ENCODE results near the gene PTP4A1. TPM values are rescaled to one million over a fixed set of nuclear protein-coding genes. Genes with fewer than 3 reads are reported as not detected.

PTP4A1 gene
- total and polyA plus RNA-seq, 5 donors = 12.1 to 34.6 (median 24.9) TPM

DNA sequence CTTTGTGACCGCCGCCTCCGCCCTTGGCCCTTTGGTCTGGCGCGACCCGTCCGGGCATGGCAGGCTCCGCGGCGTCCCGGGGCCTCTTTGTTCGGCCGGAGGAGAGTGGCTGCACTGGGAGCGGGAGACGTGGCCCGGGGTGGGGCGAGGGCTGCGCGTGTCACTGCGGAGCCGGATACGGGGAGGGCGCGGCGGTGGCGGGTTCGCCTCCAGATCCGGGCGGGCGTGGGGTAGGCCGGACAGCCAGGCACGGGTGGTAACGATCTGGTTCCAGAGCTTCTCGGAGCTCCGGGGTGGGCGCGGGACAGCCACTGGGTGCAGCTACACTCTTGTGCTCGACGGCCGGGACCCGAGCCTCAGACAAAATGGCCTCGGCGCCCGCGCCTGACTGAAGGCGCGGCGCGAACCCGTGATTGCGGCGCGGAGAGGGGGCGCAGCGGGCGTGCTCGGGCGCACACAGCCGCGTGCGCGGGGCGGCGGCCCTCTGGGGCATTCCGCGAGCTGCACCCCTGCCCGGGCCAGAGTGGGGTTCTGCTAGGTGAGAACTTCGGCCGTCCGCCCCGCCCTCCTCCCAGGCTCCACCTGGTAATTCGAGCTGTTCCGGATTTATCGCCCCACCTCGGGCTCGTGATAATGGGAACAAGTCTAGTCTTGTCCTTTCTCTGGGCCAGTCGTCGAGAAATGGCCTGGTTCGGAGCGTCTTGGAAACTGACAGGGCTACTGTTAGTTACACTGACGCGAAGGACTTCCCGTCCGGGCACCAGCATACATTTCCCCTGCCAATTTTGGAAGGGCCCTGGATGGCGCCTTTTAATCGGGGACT lies 1.0 kb downstream of the PTP4A1 start:
- Histone ChIP-seq H3K27me3 (ENCODE audit: control insufficient read depth, insufficient read depth) (no peaks in the 10 kb centered on the region), H3K9me3 (ENCODE audit: control insufficient read depth, low read length) (no peaks in the 10 kb centered on the region), H3K27ac (ENCODE audit: low read length) (peak overlapping the region; percentile 99), H3K4me1 (ENCODE audit: control insufficient read depth, insufficient read depth, low read length) (no peaks in the 10 kb centered on the region), H3K4me3 (ENCODE audit: low read length) (peak overlapping the region; percentile 89)
- intact Hi-C loops (cut with DNase I) = loop anchor here in 1 of 4 donors (10.0 kb wide), 1 partner anchor 62 kb away; the partner anchor contains the start of gene PHF3
- WGBS = under 1% methylated on average over 86 of the region's 86 CpGs
- peak; percentile 79 to 89 (median 89) for DNase-seq
- peak; percentile 69 to 81 for ATAC-seq

DNA sequence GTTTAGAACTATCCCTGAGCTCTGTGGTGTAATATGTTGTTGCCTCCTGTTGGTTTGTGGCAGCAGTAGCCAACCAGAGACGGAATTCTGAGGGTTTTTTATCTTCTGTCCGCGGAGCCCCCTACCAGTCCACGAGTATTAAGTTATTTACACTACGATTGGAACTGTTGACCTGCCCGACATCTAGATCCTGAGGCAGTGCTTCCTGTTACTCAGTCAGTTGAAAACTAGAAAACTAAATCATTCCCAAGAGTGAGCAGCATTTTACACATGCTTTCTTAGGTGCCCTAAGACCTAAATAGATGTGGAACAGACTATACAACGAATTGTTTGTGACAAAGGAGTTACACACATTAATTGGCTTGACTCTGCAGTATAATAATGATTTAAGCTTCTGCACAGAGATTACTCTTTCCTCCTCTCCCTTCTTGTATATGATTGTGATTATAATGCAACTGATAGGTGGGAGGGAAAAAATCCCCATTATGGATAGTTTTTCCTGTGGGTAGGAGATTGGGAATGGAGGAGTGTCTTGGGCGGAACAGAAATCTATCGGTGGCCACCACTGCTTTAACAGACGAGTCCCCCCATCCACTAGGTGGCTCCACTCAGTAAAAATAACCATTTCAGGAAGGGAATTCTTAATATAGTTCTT lies 1.7 kb downstream of the PTP4A1 start:
- Histone ChIP-seq H3K4me3 (ENCODE audit: low read length) (peak overlapping the region; percentile 89), H3K4me1 (ENCODE audit: control insufficient read depth, insufficient read depth, low read length) (no peaks in the 10 kb centered on the region), H3K27ac (ENCODE audit: low read length) (peak overlapping the region; percentile 99), H3K27me3 (ENCODE audit: control insufficient read depth, insufficient read depth) (no peaks in the 10 kb centered on the region), H3K9me3 (ENCODE audit: control insufficient read depth, low read length) (no peaks in the 10 kb centered on the region)
- ATAC-seq (no peak), DNase-seq (peak in 1 of 3 donors; percentile 44)
- WGBS = 12% methylated on average over 10 of the region's 10 CpGs
- intact Hi-C loops (cut with DNase I) = loop anchor here in 1 of 4 donors (10.0 kb wide), 1 partner anchor 61 kb away; the partner anchor contains the start of gene PHF3

DNA sequence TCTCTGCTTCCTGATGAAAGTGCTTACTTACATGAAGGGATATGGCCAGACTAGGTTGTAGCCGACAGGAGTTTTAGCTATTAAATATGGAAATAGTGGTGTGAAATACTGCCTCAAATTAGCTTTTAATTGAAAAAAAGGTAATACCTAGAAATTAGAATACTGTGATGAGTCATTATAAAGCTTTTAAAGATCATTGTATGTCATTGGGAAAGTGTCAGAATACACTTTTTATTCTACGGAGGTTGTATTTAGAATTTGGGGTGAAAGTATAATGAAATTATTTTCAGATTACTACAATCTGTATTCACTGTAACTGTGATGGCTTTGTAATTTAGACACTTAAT lies 2.2 kb downstream of the PTP4A1 start:
- ATAC-seq (no peak), DNase-seq (no peak)
- WGBS = 76% methylated on average over 2 of the region's 2 CpGs
- no peaks in the 10 kb centered on the region for H3K4me1 ChIP-seq (ENCODE audit: control insufficient read depth, insufficient read depth, low read length)
- intact Hi-C loops (cut with DNase I) = loop anchor here in 1 of 4 donors (10.0 kb wide), 1 partner anchor 60 kb away; the partner anchor contains the start of gene PHF3
- no peak overlapping the region for H3K27ac ChIP-seq (ENCODE audit: low read length)
- H3K9me3 ChIP-seq (ENCODE audit: control insufficient read depth, low read length) = no peaks in the 10 kb centered on the region
- no peaks in the 10 kb centered on the region for H3K27me3 ChIP-seq (ENCODE audit: control insufficient read depth, insufficient read depth)
- H3K4me3 ChIP-seq (ENCODE audit: low read length) = peak overlapping the region; percentile 89

DNA sequence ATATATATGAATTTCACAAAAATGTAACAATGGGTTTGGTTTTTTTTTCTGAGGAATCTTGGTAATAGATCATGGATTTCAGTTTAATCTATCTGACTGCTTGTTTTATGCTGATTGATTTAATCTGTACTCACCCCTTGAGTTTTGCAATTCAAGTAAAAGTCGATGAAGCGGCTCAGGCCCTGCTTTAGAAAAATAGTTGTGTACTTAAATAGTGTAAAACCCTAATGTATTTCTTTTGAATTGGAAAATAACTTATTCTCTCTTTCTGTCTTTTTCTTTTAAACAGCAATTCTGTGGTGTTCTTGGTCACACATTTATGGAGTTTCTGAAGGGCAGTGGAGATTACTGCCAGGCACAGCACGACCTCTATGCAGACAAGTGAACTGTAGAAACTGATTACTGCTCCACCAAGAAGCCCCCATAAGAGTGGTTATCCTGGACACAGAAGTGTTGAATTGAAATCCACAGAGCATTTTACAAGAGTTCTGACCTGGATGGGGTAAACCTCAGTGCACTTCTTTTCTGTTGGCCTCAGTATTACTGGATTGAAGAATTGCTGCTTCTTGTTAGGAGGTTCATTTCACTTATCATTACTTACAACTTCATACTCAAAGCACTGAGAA lies 4.0 kb downstream of the PTP4A1 start:
- Histone ChIP-seq H3K4me3 (ENCODE audit: low read length) (no peak overlapping the region), H3K9me3 (ENCODE audit: control insufficient read depth, low read length) (no peaks in the 10 kb centered on the region), H3K27ac (ENCODE audit: low read length) (no peak overlapping the region), H3K27me3 (ENCODE audit: control insufficient read depth, insufficient read depth) (no peaks in the 10 kb centered on the region), H3K4me1 (ENCODE audit: control insufficient read depth, insufficient read depth, low read length) (no peaks in the 10 kb centered on the region)
- DNase-seq = no peak
- WGBS = 83% methylated on average over 3 of the region's 3 CpGs
- intact Hi-C loops (cut with DNase I) = loop anchor here in 1 of 4 donors (10.0 kb wide), 1 partner anchor 59 kb away; the partner anchor contains the start of gene PHF3
- ATAC-seq = no peak

DNA sequence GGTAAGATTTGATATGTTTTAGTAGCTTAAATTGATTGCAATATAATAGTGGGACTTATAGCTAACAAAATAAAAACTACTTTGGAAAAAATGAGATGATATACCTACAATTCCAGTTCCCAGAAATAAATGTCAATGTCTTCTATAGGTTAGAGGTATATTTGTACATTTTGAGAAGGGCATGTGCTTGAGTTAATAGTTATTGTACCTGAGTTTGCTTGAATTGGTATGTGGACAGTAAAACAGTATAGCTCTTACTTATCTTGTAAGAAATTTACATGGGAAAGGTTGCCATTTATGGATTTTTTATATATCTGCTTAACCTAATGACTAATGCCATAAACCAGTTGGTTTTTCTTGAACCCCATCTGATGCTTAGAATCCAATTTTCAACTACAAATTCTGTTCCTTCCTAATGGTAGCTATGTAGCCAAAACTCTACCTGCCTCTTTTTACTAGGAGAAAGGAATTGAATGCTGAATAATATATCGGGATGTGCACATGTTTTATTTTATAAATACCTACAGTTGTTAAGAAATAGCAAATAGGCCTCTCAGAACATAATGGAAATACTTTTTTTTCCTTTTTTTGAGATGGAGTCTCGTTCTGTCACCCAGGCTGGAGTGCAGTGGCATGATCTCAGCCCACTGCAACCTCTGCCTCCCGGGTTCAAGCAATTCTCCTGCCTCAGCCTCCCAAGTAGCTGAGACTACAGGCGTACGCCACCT lies 4.9 kb downstream of the PTP4A1 start:
- Histone ChIP-seq H3K27me3 (ENCODE audit: control insufficient read depth, insufficient read depth) (no peaks in the 10 kb centered on the region), H3K9me3 (ENCODE audit: control insufficient read depth, low read length) (no peaks in the 10 kb centered on the region), H3K4me1 (ENCODE audit: control insufficient read depth, insufficient read depth, low read length) (no peaks in the 10 kb centered on the region), H3K4me3 (ENCODE audit: low read length) (no peak overlapping the region), H3K27ac (ENCODE audit: low read length) (no peak overlapping the region)
- DNase-seq (no peak), ATAC-seq (no peak)
- WGBS = 93% methylated on average over 5 of the region's 5 CpGs
- intact Hi-C loops (cut with DNase I) = loop anchor here in 1 of 4 donors (10.0 kb wide), 1 partner anchor 58 kb away; the partner anchor contains the start of gene PHF3

DNA sequence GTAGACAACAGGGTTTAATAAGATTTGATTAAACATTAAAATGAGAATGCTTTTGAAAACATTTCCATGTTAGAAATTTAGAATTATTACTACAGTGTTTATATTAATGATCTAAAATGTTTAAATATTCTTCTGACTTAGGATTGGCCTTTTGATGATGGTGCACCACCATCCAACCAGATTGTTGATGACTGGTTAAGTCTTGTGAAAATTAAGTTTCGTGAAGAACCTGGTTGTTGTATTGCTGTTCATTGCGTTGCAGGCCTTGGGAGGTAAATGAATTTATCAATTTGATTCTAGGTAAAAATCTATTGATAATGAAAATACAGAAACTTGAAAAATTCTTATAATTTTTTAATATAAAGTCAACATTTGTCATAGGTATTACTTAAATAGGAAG lies 6.5 kb downstream of the PTP4A1 start:
- ATAC-seq (no peak), DNase-seq (no peak)
- Histone ChIP-seq H3K27ac (ENCODE audit: low read length) (no peak overlapping the region), H3K27me3 (ENCODE audit: control insufficient read depth, insufficient read depth) (no peaks in the 10 kb centered on the region), H3K4me1 (ENCODE audit: control insufficient read depth, insufficient read depth, low read length) (no peaks in the 10 kb centered on the region), H3K4me3 (ENCODE audit: low read length) (no peak overlapping the region), H3K9me3 (ENCODE audit: control insufficient read depth, low read length) (no peaks in the 10 kb centered on the region)
- WGBS = 100% methylated on average over 2 of the region's 2 CpGs
- intact Hi-C loops (cut with DNase I) = loop anchor here in 1 of 4 donors (10.0 kb wide), 1 partner anchor 56 kb away; the partner anchor contains the start of gene PHF3

DNA sequence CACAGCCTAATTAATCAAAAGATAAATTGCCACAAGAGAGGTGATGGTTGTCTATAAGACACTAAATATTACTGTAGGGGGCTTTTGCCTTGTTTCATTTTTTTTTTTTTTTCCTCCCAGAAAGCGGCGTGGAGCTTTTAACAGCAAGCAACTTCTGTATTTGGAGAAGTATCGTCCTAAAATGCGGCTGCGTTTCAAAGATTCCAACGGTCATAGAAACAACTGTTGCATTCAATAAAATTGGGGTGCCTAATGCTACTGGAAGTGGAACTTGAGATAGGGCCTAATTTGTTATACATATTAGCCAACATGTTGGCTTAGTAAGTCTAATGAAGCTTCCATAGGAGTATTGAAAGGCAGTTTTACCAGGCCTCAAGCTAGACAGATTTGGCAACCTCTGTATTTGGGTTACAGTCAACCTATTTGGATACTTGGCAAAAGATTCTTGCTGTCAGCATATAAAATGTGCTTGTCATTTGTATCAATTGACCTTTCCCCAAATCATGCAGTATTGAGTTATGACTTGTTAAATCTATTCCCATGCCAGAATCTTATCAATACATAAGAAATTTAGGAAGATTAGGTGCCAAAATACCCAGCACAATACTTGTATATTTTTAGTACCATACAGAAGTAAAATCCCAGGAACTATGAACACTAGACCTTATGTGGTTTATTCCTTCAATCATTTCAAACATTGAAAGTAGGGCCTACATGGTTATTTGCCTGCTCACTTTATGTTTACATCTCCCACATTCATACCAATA lies 7.8 kb downstream of the PTP4A1 start:
- no peak for DNase-seq
- intact Hi-C loops (cut with DNase I) = loop anchor here in 1 of 4 donors (10.0 kb wide), 1 partner anchor 55 kb away; the partner anchor contains the start of gene PHF3
- no peak overlapping the region for H3K4me3 ChIP-seq (ENCODE audit: low read length)
- ATAC-seq = no peak
- H3K27me3 ChIP-seq (ENCODE audit: control insufficient read depth, insufficient read depth) = no peaks in the 10 kb centered on the region
- H3K4me1 ChIP-seq (ENCODE audit: control insufficient read depth, insufficient read depth, low read length) = no peaks in the 10 kb centered on the region
- H3K27ac ChIP-seq (ENCODE audit: low read length) = no peak overlapping the region
- H3K9me3 ChIP-seq (ENCODE audit: control insufficient read depth, low read length) = no peaks in the 10 kb centered on the region
- 96% methylated on average over 6 of the region's 6 CpGs for WGBS

DNA sequence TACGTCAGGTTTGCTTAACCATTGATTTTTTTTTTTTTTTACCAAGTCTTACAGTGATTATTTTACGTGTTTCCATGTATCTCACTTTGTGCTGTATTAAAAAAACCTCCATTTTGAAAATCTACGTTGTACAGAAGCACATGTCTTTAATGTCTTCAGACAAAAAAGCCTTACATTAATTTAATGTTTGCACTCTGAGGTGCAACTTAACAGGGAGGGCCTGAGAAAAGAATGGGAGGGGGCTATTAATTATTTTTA lies 8.4 kb downstream of the PTP4A1 start:
- WGBS = 86% methylated on average over 3 of the region's 3 CpGs
- DNase-seq (no peak), ATAC-seq (no peak)
- Histone ChIP-seq H3K27ac (ENCODE audit: low read length) (no peak overlapping the region), H3K27me3 (ENCODE audit: control insufficient read depth, insufficient read depth) (no peaks in the 10 kb centered on the region), H3K4me1 (ENCODE audit: control insufficient read depth, insufficient read depth, low read length) (no peaks in the 10 kb centered on the region), H3K9me3 (ENCODE audit: control insufficient read depth, low read length) (no peaks in the 10 kb centered on the region), H3K4me3 (ENCODE audit: low read length) (no peak overlapping the region)
- intact Hi-C loops (cut with DNase I) = no loop called here

DNA sequence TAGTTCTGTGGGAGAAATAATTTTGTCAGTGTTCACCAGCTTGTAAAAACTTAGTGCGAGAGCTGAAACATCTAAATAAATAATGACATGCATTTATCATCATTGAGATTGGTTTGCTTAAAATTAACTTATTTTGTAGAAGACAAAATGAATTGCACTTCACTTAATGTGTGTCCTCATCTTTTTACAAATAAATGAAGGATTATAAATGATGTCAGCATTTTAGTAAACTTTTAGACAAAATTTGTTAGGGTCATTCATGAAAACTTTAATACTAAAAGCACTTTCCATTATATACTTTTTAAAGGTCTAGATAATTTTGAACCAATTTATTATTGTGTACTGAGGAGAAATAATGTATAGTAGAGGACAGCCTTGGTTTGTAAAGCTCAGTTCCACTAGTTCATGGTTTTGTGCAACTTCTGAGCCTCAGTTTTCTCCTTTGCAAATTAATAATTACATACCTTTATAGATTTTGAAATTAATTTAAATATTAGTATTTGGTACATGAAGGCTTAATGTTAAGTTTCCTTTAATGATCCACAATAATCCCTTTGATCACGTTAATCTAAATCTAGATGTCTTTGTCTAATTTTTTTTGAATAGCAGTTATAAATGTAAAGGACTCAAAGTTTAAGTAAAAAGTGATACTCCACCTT lies 9.2 kb downstream of the PTP4A1 start:
- Histone ChIP-seq H3K9me3 (ENCODE audit: control insufficient read depth, low read length) (no peaks in the 10 kb centered on the region), H3K4me1 (ENCODE audit: control insufficient read depth, insufficient read depth, low read length) (no peaks in the 10 kb centered on the region), H3K27ac (ENCODE audit: low read length) (no peak overlapping the region), H3K27me3 (ENCODE audit: control insufficient read depth, insufficient read depth) (no peaks in the 10 kb centered on the region), H3K4me3 (ENCODE audit: low read length) (no peak overlapping the region)
- no peak for ATAC-seq
- intact Hi-C loops (cut with DNase I) = no loop called here
- WGBS = 95% methylated on average over 2 of the region's 2 CpGs
- DNase-seq = no peak

Measured in right cardiac atrium (tissue), 5 donors.